SK-N-SH treated with all-trans-retinoic acid at 6 μM for 48 hours (cell line): ENCODE measurements around the gene SLC35E4.

Experiments
- ATAC-seq: fragments of 200-7000 bp; cut with Tn5 transposase; 3 replicates; pipeline ENCODE4 v1.9.1; 2020; ENCODE audit warnings: mild to moderate bottlenecking, moderate library complexity
- ARNTL ChIP-seq: fragments of 450-650 bp; formaldehyde crosslinking; IDR thresholded peaks from 2 replicates; pipeline ENCODE4 v1.5.0; 2020; ENCODE audit warnings: low read depth, mild to moderate bottlenecking, moderate library complexity, borderline replicate concordance
- BACH2 ChIP-seq: fragments of 250-450 bp; sonication (Bioruptor Pico); IDR thresholded peaks from 2 replicates; pipeline ENCODE4 v1.9.0; 2021; ENCODE audit warnings: mild to moderate bottlenecking, borderline replicate concordance
- CSRNP3 ChIP-seq: fragments of 250-450 bp; sonication (Bioruptor Pico); IDR thresholded peaks from 2 replicates; pipeline ENCODE4 v1.5.1; 2021; ENCODE audit warnings: mild to moderate bottlenecking, moderate library complexity
- ESRRG ChIP-seq: fragments of 250-450 bp; sonication (Bioruptor Pico); IDR thresholded peaks from 2 replicates; pipeline ENCODE4 v1.6.1; 2021; ENCODE audit warnings: mild to moderate bottlenecking
- GLIS3 ChIP-seq: fragments of 250-450 bp; sonication (Bioruptor Pico); IDR thresholded peaks from 2 replicates; pipeline ENCODE4 v1.5.0; 2020; ENCODE audit warnings: mild to moderate bottlenecking, moderate library complexity
- ISL1 ChIP-seq: fragments of 250-450 bp; sonication (Bioruptor Pico); IDR thresholded peaks from 2 replicates; pipeline ENCODE4 v2.1.2; 2022; ENCODE audit warnings: mild to moderate bottlenecking, moderate library complexity
- OSR1 ChIP-seq: fragments of 250-450 bp; sonication (Bioruptor Pico); IDR thresholded peaks from 2 replicates; pipeline ENCODE4 v1.8.0; 2022; ENCODE audit warnings: moderate library complexity, mild to moderate bottlenecking, inconsistent platforms
- PPARA ChIP-seq: fragments of 250-450 bp; sonication (Bioruptor Pico); IDR thresholded peaks from 2 replicates; pipeline ENCODE4 v1.5.0; 2020; ENCODE audit warnings: mild to moderate bottlenecking, borderline replicate concordance
- RARB ChIP-seq: fragments of 250-450 bp; sonication (Bioruptor Pico); IDR thresholded peaks from 2 replicates; pipeline ENCODE4 v1.8.0; 2021; ENCODE audit warnings: mild to moderate bottlenecking, moderate library complexity
- SNAI2 ChIP-seq: fragments of 250-450 bp; sonication (Bioruptor Pico); IDR thresholded peaks from 2 replicates; pipeline ENCODE4 v1.5.0; 2020; ENCODE audit warnings: mild to moderate bottlenecking, moderate library complexity
- TCF4 ChIP-seq: fragments of 250-450 bp; sonication (Bioruptor Pico); IDR thresholded peaks from 2 replicates; pipeline ENCODE4 v1.8.0; 2021; ENCODE audit warnings: mild to moderate bottlenecking, moderate library complexity, borderline replicate concordance
- TOX ChIP-seq: fragments of 250-450 bp; sonication (Bioruptor Pico); IDR thresholded peaks from 2 replicates; pipeline ENCODE4 v1.8.0; 2021; ENCODE audit warnings: mild to moderate bottlenecking, moderate library complexity, borderline replicate concordance
- ZC3H10 ChIP-seq: fragments of 250-450 bp; sonication (Bioruptor Pico); IDR thresholded peaks from 2 replicates; pipeline ENCODE4 v1.5.1; 2021; ENCODE audit warnings: mild to moderate bottlenecking, moderate library complexity
- ZFP3 ChIP-seq: fragments of 250-450 bp; sonication (Bioruptor Pico); IDR thresholded peaks from 2 replicates; pipeline ENCODE4 v1.5.0; 2020; ENCODE audit warnings: mild to moderate bottlenecking, moderate library complexity
- ZFP30 ChIP-seq: fragments of 450-650 bp; formaldehyde crosslinking; IDR thresholded peaks from 2 replicates; pipeline ENCODE4 v1.5.0; 2022; ENCODE audit warnings: mild to moderate bottlenecking, moderate library complexity
- ZNF70 ChIP-seq: fragments of 450-650 bp; formaldehyde crosslinking; IDR thresholded peaks from 2 replicates; pipeline ENCODE4 v1.5.0; 2020; ENCODE audit warnings: mild to moderate bottlenecking, moderate library complexity
- ZNF8 ChIP-seq: fragments of 450-650 bp; formaldehyde crosslinking; IDR thresholded peaks from 2 replicates; pipeline ENCODE4 v1.5.0; 2020; ENCODE audit warnings: mild to moderate bottlenecking, moderate library complexity
- TF ChIP-seq, protein P1 (sequence below): fragments of 250-450 bp; sonication (Bioruptor Pico); IDR thresholded peaks from 2 replicates; pipeline ENCODE4 v1.8.0; 2021; ENCODE audit warnings: low read depth, mild to moderate bottlenecking, moderate library complexity, borderline replicate concordance
- TF ChIP-seq, protein P2 (sequence below): fragments of 250-450 bp; sonication (Bioruptor Pico); IDR thresholded peaks from 2 replicates; pipeline ENCODE4 v1.8.0; 2020; ENCODE audit warnings: mild to moderate bottlenecking, moderate library complexity, borderline replicate concordance

Gene SLC35E4

DNA sequence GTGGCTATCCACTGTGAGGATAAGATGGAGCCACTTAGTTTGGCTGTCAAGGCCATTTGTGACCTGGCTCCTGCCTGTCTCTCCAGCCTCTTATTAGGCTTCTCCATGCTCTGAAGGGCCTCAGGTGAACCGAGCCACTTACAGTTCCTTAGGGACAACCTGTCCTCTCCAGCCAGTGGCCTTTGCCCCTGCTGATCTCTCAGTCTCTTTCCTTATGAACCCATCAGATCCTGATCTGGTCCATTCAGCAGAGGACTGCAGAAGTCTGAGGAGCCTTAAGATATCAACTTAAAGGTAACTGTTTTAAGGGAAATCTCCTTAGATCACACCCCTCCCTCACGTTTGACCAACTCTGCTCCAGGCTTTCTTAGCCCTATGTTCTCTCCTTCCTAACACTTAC lies 29.7 kb downstream of the SLC35E4 start (continued):
- TF ChIP-seq PPARA, result no peak
- TF ChIP-seq, protein P1, sequence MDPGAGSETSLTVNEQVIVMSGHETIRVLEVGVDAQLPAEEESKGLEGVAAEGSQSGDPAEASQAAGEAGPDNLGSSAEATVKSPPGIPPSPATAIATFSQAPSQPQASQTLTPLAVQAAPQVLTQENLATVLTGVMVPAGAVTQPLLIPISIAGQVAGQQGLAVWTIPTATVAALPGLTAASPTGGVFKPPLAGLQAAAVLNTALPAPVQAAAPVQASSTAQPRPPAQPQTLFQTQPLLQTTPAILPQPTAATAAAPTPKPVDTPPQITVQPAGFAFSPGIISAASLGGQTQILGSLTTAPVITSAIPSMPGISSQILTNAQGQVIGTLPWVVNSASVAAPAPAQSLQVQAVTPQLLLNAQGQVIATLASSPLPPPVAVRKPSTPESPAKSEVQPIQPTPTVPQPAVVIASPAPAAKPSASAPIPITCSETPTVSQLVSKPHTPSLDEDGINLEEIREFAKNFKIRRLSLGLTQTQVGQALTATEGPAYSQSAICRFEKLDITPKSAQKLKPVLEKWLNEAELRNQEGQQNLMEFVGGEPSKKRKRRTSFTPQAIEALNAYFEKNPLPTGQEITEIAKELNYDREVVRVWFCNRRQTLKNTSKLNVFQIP, result no peak
- TF ChIP-seq SNAI2, result no peak
- no peak for TF ChIP-seq RARB (CRISPR knock-in tag)
- no peak for TF ChIP-seq ISL1 (CRISPR knock-in tag)
- no peak for TF ChIP-seq ZFP30 (CRISPR knock-in tag)

DNA sequence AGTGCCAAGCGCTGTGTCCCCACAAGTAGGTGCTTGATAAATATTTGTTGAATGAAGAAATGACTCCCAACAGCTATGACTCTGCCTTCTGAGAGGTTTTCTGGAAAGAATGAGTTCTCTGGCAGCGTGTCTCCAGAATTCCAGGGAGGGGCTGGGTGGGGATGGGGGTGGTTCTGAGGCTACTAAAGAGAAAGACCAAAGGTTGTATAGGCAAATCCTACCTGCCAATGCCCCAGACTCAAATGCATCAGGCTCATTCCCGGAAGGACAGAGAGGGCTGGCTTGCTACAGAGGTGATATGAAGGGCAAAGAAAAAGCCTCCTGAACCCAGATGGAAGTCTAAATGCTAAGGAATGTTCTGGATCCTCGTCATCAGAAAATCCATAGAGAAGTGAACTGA lies 30.2 kb downstream of the SLC35E4 start:
- ATAC-seq, result no peak
- no peak for TF ChIP-seq ZFP3 (CRISPR knock-in tag)
- TF ChIP-seq ARNTL, result no peak
- no peak for TF ChIP-seq TOX (CRISPR knock-in tag)
- no peak for TF ChIP-seq ZNF70 (CRISPR knock-in tag)
- TF ChIP-seq ESRRG (CRISPR knock-in tag), result no peak
- TF ChIP-seq ISL1 (CRISPR knock-in tag), result no peak
- TF ChIP-seq ZC3H10 (CRISPR knock-in tag), result no peak
- TF ChIP-seq, protein P2, sequence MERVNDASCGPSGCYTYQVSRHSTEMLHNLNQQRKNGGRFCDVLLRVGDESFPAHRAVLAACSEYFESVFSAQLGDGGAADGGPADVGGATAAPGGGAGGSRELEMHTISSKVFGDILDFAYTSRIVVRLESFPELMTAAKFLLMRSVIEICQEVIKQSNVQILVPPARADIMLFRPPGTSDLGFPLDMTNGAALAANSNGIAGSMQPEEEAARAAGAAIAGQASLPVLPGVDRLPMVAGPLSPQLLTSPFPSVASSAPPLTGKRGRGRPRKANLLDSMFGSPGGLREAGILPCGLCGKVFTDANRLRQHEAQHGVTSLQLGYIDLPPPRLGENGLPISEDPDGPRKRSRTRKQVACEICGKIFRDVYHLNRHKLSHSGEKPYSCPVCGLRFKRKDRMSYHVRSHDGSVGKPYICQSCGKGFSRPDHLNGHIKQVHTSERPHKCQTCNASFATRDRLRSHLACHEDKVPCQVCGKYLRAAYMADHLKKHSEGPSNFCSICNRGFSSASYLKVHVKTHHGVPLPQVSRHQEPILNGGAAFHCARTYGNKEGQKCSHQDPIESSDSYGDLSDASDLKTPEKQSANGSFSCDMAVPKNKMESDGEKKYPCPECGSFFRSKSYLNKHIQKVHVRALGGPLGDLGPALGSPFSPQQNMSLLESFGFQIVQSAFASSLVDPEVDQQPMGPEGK (CRISPR knock-in tag), result no peak
- TF ChIP-seq ZNF8, result no peak

GRCh38 chr22:30667107-30667493 lies 31.5 kb downstream of the SLC35E4 start:
- TF ChIP-seq ZFP30 (CRISPR knock-in tag) (no peak), GLIS3 (CRISPR knock-in tag) (no peak), RARB (CRISPR knock-in tag) (no peak), TOX (CRISPR knock-in tag) (no peak), BACH2 (CRISPR knock-in tag) (no peak), ESRRG (CRISPR knock-in tag) (no peak), OSR1 (CRISPR knock-in tag) (no peak), PPARA (no peak), TCF4 (no peak), ZC3H10 (CRISPR knock-in tag) (no peak), ZFP3 (CRISPR knock-in tag) (no peak), ZNF8 (no peak), ARNTL (no peak), ZNF70 (CRISPR knock-in tag) (no peak), ISL1 (CRISPR knock-in tag) (no peak)
- ATAC-seq, result peak; percentile 5; the same call in 2 of the 3 replicates

DNA sequence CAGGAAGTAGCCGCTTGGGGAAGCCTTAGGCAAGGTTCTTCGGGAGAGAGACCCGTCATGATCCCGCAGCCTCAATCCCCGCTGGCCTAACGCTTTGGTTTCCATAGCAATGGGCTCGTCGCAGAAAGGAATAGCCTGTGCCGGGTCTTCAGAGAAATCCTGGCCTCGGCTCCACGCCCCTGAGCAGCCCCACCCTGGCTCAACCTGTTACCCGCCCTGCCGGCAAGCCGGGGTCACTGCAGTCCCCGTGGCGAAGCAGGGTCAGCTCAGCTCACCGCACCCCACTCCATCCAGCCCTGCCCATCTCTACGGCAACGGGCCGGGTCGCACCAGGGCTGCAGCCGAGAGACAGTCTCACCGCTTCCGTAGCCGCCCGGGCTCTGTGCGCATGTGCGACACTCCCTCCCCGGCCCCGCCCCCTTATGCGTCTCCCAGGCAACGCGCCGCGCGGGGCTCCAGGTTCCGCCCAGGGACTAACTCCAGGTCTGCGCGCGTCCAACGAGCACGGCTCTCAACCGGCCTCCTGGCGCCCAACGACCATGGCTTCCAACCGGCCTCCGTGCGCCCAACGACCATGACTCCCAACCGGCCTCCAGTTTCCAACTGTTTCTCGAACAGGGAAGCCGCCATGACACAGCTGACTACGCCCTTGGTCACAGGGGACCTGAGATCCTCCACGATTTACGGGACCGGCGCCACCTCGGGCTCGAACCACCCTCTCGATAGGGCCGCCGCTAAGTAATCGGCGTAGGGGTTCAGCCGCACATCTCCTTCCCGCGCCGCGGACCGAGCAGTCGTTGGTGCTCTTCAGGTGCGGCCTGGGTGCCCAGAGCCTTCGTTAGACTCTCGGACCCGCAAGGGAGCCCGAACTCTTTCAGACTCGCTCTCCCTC lies 32.2 kb downstream of the SLC35E4 start, which contains the start of gene DUSP18:
Gene DUSP18, minus strand, starts transcription at position 382 of the 892 bp plus-strand sequence. CDS start 3,872 bp downstream, outside the sequence.
- peak; percentile 92 for ATAC-seq
- TF ChIP-seq ZNF8 (no peak), GLIS3 (CRISPR knock-in tag) (no peak), ARNTL (no peak), SNAI2 (no peak)
- TF ChIP-seq, protein P2 (CRISPR knock-in tag), result no peak

DNA sequence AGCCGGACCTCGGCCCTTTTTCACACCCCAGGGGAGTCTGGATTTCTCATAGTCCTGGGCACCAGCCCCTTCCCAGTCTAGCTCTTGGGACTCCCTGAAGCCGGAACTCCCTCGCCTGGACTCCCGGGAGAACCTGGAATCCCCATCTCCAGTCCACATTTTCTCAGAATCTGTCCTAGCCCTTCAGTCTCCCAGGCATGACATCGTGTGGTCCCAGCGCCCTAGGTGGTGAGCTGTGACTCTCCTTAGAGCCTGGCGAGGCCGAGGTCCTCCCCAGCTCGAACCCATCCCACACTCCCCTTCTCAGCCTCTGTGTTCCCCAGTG lies 32.8 kb downstream of the SLC35E4 start:
- ATAC-seq, result no peak; the same call in 1 of the 3 replicates
- TF ChIP-seq ARNTL, result no peak
- TF ChIP-seq, protein P2 (CRISPR knock-in tag), result no peak
- no peak for TF ChIP-seq ESRRG (CRISPR knock-in tag)
- TF ChIP-seq GLIS3 (CRISPR knock-in tag), result no peak
- no peak for TF ChIP-seq CSRNP3
- no peak for TF ChIP-seq ZFP3 (CRISPR knock-in tag)
- no peak for TF ChIP-seq SNAI2
- TF ChIP-seq ZNF70 (CRISPR knock-in tag), result no peak
- TF ChIP-seq ZFP30 (CRISPR knock-in tag), result no peak
- no peak for TF ChIP-seq BACH2 (CRISPR knock-in tag)
- TF ChIP-seq, protein P1, result no peak
- no peak for TF ChIP-seq TOX (CRISPR knock-in tag)
- no peak for TF ChIP-seq ISL1 (CRISPR knock-in tag)
- TF ChIP-seq TCF4, result no peak
- TF ChIP-seq ZNF8, result no peak
